NK-92 (cell line): ENCODE measurements around the gene ADAMTS2.

Experiments
- DNase-seq: peaks from one replicate; lab custom pipeline; 2025; ENCODE audit not compliant: unreplicated experiment; lab: John Stamatoyannopoulos, UW

Gene ADAMTS2

GRCh38 chr5:179185941-179186411, 159.3 kb downstream of the ADAMTS2 start:
- DNase-seq: no peak

- no peak for DNase-seq
Observed at GRCh38 chr5:179185256-179185940, 159.9 kb downstream of the ADAMTS2 start.

GRCh38 chr5:179184521-179185050, 160.7 kb downstream of the ADAMTS2 start:
- no peak for DNase-seq

DNA sequence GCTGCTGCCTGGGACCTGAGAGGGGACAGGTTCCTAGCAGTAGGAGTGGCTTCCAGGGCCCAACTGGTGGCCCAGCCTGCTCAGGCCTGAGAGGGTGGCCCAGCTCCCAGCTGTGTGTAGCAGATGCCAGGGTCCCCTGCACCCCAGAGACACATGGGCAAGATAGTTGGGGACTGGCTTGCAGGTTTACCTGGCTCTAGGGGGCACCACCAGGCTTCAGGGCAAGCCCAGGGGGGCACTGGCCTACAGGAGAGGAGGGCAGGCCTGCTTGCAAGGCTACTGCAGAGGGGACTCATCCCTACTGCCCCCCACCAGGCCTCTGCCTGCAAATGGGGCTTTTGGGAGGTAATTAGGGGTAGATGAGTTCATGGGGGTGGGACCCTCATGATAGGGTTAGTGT, 161.8 kb downstream of the ADAMTS2 start:
- no peak for DNase-seq

- no peak for DNase-seq
Observed at GRCh38 chr5:179182601-179183000, 162.7 kb downstream of the ADAMTS2 start.

DNA sequence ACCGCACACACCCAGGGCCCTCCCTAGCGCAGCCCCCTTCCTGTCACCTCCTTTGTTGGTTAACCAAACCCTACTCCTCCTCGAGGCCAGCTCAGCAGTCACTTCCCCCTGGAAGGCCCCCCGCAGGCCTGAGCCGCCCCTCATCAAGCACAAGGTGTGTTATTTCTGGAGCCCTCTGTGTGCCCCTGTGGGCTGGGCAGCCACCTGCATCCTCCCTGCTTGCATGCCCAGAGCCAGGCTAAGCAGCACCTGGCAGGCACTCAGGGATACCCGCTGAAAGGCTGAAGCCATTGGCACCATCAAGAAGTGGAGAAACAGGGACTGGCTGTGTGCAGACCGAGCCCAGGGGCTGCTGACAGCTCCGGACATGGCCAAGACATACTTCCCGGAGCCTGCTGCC, 163.3 kb downstream of the ADAMTS2 start:
- DNase-seq: no peak

DNA sequence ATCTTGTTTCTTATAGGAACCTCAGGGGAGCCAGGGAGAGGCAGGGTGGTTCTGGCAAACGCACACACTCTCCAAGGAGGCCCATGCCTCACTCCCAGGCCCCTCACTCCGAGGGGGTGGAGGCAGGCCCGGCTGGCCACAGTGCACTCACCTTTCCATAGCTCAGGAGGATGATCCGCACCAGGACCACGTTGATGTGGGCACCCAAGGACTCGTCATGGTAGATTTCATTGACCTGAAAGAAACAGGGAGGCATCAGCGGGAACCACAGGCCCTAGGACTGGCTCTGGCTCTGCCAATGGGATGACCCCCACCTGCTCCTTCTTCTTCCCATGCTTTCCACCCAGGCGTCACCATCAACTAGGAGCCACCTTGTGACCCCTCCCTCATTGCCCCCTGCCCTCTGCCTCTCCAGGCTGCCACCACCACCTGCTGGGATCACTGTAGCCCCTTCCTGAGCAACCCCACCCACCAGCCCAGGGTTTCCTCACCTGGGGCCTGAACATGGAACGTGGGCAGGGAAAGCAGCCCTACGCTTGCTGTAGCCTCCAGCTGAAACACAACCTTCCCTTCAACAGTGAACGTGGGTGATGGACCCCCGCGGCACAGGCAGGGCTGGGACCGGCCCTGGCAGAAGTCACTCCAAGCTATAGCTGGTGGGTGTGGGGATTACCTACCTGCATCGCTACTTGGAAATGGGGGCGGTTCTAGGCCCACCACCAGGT, 164.2 kb downstream of the ADAMTS2 start:
- no peak for DNase-seq

GRCh38 chr5:179180061-179180610, 165.1 kb downstream of the ADAMTS2 start:
- DNase-seq: no peak

GRCh38 chr5:179177711-179178575, 167.3 kb downstream of the ADAMTS2 start:
- no peak for DNase-seq

GRCh38 chr5:179176571-179177230, 168.6 kb downstream of the ADAMTS2 start:
- DNase-seq: no peak

- DNase-seq: no peak
Observed at GRCh38 chr5:179176166-179176565, 169.1 kb downstream of the ADAMTS2 start.

DNA sequence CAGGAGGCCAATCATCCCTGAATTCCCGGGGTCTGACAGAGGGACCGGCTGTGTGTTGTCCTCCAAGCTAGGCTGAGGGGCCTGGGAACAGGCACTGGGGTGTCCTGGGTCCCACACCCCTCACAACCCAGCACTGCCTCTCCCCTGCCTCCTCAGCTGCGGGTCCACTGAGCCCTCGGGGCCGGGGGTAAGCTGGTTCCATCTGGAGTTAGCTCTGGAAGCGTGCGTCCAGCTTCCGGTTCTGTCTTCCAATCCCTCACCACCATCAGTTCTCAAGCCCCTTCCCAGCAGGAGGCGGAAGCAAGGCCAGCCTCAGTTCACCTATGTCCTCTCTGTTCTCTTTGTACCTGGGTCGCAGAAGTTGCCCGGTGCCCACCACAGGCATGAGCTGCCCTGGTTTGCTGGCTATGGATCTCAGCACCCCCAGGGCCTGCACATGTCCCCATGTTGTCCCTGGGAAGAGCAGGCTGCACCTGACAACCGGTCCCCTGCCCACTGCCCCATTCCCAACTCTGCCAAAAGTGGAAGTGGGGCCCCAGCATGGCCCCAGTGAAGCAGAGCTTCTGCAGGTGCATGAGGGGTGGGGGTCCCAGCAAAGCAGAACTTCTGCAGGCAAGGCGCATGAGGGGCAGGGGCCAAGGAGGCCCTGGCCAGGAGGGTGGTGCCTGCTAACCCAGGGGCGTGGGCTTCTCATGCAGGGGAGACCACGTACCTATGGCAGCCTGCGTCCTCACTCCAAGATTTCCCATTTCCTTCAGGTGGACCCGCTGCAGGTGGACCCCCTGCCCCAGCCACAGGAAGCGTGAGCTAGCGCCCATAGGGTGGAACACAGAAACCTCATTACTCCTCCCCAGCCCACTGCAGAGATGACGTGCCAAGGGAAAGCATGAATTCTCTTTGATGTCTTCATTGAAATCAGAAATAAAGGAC, 173.2 kb downstream of the ADAMTS2 start:
- DNase-seq: no peak

GRCh38 chr5:179171251-179171815, 173.9 kb downstream of the ADAMTS2 start:
- no peak for DNase-seq

- DNase-seq: no peak
Observed at GRCh38 chr5:179170606-179171005, 174.7 kb downstream of the ADAMTS2 start.

GRCh38 chr5:179169836-179170235, 175.4 kb downstream of the ADAMTS2 start:
- no peak for DNase-seq

DNA sequence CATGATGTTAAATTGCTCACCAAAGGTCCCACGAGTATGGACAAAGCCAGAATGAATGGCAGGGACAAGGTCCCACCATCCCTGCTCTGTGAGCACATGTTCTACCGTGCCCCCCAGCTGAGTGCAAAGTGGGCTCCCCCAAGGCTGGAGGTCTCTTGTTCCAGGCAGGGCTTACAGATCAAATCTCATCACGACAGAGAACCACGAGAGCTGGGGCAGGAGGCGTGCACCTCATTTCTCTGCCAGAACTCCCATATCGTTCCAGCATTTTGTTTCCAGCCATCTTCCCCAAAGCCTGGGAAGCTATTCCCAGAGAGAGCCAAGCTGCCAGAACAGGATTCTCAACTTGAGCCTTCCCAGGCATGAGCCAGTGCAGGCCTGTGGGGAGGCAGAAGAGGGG, 176.6 kb downstream of the ADAMTS2 start:
- DNase-seq: no peak

DNA sequence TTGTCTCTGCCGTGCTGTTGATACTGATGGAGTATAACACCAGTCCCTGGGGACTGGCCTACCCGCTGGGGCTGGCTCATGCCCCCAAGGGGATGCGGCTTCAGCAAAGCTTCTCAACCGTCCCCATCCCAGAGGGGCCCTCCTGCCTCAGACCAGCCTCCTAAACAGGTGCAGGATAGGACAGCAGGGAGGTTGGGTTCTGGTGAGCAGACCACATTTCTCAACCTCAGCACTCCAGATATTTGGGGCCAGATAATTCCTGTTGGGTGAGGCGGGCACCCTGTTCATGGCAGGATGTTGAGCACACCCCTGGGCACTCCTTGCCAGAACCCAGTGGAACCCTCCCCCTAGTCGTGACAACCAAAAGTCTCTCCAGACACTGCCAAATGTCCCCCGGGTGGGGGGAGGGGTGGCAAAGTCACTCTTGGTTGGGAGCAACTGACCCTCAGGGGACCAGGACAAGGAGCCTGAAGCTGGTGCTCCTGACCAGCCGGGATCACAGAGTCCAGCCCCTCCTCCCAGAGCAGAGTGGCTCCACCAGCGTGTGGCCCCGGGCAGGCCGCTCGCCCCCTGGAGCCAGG, 177.3 kb downstream of the ADAMTS2 start:
- no peak for DNase-seq

- DNase-seq: no peak
Observed at GRCh38 chr5:179166886-179167841, 178.1 kb downstream of the ADAMTS2 start.
